Urothelium cell line (cell line): ENCODE measurements around the gene CDK6.
"Not testable (repeated sequence)": the region's sequence is repeated elsewhere in the genome, so short reads cannot be mapped to it uniquely, and the experiment has no call there.

Source experiments
- DNase-seq: peaks from one replicate; pipeline ENCODE4 v3.0.0; 2011; ENCODE audit warnings: low spot score, mixed read lengths
- FAIRE-seq: peaks from 2 replicates; lab custom pipeline; 2011; peaks lifted over from hg19 to GRCh38; lab: Jason Lieb, UNC

The CDK6 gene

DNA sequence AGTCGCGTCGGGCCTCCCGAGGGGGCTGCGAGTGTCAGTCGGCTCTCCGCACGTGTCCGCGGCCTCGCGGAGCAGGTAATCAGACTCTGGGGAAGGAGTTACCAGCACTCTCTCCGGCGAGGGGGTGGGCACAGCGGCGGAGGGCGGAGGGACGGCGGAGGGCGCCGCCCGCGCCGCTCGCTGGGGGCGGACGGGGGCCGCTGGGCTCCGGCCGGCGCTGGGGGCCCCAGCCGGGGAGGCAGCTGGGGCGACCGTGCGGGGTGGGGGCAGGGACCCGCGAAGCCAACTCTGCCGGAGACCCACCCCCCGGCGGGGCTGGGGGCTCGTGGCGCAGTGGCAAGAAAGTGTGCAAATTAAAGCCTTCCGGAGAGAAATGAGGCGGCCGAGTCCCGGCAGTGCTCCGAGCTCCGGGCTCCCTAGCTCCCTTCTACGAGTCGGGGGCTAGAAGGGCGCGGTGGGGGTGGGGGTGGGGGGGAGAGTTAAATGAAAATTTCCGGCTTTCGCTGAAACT, at the start of gene CDK6:
Gene CDK6, minus strand, starts transcription at position 85 of the 511 bp plus-strand sequence. CDS start 3,250 bp downstream, outside the sequence.
- FAIRE-seq = peak; percentile 94
- DNase-seq = peak; percentile 94

DNA sequence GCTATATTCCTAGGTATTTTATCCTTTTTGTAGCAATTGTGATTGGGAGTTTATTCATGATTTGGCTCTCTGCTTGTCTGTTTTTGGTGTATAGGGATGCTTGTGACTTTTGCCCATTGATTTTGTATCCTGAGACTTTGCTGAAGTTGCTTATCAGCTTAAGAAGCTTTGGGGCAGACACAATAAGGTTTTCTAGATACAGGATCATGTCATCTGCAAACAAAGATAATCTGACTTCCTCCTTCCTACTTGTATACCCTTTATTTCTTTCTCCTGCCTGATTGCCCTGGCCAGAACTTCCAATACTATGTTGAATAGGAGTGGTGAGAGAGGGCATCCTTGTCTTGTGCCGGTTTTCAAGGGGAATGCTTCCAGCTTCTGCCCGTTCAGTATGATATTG, 49.7 kb upstream of the CDK6 start:
- not testable (repeated sequence) for DNase-seq, FAIRE-seq

DNA sequence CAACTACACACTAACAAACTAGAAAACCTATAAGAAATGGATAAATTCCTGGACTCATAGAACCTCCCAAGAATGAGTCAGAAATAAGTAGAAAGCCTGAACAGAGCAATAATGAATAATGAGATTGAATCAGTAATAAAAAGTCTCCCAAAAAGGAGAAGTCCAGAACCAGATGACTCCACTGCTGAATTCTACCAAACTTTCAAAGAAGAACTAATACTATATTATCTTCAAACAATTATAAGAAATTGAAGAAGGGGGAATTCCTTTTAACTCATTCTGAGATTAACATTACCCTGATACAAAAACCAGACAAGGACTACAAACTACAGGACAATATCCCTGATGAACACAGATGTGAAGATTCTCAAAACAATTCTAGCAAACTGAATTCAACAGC, 47.8 kb upstream of the CDK6 start:
- DNase-seq = no peak
- no peak for FAIRE-seq

DNA sequence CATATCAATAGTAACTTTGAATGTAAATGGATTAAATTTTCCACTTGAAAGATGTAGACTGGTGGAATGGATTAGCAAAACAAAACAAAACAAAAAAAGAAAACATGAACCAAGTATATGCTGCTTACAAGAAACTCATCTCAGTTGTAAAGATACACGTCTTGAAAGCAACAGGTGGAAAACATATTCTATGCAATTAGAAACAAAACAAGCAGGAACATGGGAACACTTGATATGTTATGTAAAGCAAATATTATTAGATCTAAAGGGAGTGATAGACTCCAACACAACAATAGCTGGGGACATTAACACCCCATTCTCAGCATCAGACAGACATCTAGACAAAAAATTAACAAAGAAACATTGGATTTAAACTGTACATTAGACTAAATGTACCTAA, 46.4 kb upstream of the CDK6 start:
- FAIRE-seq = peak; percentile 87
- DNase-seq = no peak

DNA sequence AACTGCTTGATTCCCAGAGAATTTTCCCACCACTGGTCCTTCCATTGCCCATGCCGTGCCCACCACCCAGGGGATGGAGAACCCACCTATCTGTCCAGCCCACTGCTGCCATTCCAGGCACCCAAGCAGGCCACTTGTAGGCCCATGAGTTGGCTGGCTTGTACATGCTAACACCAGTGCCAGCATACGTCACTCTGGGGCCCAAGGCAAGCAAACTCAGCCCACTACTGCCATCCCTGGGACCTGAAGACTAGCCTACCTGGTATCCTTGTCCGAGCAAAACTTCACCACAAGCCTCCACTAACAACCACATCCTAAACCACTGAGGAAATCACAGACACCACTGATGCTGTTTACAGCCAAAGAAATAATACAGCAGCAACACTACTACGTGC, 44.7 kb upstream of the CDK6 start:
- DNase-seq = no peak
- FAIRE-seq = peak; percentile 30

DNA sequence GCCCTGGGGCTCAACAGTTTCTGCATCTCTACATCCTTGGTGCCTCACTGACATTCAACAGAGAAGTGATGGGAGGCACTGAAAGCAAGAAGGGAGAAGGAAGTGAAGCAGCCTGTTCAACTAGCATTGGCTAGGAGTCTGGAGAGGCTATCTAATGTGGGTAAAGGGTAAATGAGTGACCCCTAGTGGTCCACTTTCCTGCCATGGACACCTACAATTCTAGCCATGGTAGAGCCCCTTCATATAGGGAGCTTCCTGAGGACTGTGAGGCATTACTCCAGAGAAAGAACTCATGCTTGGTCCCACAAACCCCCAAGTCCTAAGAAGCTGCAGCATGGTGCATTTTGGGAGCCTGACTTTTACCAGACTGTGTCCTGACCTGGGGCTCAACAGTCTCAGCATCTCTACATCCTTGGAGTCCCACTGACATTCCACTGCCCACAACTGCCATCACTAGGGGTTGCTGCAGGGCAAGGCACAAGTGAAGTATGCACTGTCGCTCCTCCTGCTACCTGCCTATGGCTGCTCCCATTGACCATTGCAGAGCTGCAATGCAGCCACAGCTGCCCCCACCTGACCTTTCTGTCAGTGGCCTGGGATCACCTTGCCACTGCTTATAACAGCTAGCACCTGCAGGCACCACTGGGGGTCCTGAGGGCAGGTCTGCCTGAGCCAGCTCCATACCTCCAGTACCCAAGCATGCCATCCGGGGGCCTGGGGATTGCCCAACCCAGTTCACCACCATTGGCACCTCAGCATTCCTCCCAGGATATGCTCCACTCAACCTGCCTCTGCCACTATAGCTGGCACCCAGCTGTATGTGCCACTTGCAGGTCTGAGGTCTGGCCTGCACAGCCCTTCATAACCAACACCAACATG, 44.1 kb upstream of the CDK6 start:
- DNase-seq = peak; percentile 16
- peak; percentile 50 for FAIRE-seq

DNA sequence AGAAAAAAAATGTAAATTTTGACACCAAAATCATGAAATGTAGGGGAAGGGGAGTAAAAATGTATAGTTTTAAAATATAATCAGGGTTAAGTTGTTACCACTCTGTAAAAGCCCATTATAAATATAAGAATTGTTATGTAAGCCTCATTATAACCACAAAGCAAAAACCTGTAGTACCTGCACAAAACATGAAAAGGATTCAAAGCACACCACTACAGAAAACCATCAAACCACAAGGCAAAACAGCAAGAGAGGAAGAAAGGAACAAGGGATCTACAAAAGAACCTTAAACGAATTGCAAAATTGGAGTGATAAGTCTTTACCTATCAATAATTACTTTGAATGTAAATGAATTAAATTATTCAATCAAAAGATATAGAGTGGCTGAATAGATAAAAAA, 41.0 kb upstream of the CDK6 start:
- no peak for DNase-seq
- no peak for FAIRE-seq

DNA sequence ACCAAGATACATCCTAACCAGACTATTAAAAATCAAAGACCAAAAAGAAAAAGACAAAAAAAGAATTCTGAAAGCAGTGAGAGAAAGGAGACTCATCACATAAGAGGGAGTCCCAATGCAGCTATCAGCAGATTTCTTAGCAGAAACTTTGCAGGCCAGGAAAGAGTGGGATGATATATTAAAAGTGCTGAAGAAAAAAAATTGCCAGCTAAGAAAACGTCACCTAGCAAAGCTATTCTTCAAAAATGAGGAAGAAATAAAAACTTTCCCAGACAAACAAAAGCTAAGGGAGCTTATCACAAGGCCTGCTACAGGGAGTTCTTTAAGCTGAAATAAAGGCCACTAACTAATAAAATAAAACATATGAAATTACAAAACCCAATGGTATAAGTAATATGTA, 40.5 kb upstream of the CDK6 start:
- no peak for DNase-seq
- no peak for FAIRE-seq

DNA sequence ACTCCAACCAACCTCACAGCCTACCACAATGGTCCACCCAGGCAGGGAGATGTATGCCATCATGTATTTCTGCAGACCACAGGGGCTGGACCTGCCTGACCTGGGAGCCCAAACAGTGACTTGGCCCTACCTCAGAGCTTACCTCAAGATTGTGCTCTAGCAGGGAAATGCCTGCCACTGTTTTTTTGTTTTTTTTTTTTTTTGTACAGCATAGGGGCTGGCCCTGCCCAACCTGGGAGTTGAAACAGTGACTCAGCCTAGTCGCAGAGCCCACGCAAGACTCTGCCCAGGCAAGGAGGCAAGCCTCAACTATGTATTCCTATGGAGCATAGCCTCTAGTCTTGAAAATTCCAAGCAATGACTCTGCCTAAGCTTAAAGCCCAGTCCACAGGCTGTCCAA, 39.3 kb upstream of the CDK6 start:
- FAIRE-seq = peak; percentile 68

DNA sequence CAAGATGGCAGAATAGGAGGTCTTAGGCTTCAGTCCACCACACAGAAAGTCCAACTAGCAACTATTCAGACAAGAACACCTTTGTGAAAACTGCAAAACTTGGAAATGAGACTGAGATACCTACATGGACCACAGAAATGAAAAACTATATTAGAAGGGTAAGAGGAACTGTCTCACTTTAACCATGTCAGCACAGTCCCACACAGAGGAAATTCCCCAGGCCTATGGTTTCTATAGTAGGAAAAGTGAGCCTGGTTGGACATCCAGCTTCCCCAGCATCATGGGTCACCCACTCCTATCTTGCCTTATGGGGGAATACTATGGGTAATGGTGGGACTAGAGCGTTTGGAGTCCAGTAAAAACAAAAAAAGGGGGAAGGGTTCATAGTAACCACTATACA, 38.8 kb upstream of the CDK6 start:
- DNase-seq (no peak), FAIRE-seq (peak; percentile 5)

More for the DNA sequence above, 39.3 kb upstream of the CDK6 start:
- peak; percentile 72 for DNase-seq

DNA sequence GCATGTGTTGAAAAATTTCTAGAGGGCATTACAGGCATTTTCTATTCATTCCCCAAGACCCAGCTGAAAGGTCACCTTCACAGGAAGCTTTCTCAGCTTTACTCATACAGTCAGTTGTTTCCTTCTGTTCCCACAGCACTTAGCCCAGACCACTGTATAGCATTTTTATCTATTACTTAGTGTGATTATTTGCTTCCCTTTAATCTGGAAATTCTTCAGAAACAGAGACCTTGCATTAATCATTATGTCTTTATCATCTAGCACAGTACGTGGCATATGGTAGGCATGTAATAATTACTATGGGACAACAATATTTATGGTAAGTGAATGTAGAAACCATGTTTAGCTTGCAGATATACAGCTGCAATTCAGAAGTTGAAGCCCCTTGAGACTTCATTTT, 38.2 kb upstream of the CDK6 start:
- FAIRE-seq (no peak), DNase-seq (no peak)

DNA sequence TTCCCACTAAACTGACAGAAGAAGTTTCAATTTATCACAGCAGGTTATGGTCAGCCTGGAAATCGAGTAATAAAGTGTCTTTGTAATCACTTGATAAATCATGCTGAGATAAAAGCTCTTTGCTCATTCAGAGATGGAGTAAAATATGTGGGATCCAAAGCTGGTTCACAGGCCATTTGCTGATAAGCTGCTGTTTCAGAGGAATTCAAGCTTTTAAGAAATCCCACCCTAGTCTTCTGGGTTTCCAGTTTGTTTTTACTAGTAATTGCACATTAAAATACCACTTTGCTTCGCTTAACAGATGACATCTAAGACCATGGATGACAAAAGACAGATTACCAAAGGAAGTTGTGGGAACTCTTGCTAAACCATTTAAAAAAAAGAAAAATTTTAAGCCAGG, 37.4 kb upstream of the CDK6 start:
- FAIRE-seq (no peak), DNase-seq (no peak)

DNA sequence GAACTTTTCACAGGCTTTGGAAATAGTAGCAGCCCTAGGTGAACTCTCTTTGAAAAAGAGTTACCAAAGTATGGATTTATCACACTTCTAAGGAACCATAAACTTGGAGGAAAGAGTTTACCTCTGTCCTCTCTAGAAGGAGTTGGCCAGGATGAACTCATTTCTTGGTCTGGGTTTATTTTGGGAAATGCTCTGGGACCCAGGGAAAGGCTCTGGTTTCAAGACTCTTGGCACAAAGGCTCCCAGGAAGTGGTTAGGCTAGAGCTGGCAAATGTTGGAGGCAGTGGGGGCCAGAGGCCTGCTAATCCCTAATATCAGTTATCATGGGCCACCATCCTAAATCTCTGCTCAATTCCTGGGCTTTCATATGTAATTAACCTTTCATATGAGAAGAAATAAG, 36.3 kb upstream of the CDK6 start:
- FAIRE-seq = no peak
- peak; percentile 68 for DNase-seq

DNA sequence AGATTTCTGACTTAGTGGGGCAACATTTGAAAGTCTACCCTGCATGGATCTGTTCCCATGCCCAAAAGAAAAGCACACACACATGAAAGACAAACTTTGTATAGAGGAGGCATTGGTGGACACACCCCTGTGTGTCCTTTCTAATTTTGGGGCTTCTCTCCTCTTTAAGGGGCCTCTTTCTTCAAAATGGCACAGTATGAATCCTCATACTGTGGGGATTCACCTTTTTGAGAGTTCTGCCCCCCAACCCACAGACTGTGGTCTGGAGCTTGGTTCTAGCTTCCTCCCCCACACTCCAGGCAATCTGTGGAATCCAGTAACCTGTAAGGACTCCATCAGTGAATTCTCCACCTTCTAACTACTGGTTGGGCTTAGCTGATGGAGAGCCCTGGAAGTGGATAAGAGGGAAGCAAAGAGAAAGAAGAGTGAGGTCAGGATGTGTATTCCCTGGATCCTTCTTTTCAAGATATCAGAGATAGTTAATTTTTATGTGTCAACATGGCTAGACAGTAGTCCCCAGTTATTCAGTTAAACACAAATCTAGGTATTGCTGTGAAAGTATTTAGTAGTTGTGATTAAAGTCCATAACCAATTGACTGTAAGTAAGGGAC, 32.4 kb upstream of the CDK6 start:
- DNase-seq (no peak), FAIRE-seq (no peak)

DNA sequence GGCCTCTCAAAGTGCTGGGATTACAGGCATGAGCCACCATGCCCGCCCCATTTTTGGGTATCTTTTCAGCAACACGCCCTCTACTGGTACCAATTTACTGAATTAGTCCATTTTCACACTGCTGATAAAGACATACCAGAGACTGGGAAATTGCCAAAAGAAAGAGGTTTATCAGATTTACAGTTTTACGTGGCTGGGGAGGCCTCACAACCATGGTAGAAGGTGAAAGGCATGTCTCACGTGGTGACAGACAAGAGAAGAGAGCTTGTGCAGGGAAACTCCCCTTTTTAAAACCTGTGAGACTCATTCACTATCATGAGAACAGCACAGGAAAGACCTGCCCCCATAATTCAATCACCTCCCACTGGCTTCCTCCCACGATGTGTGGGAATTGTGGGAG, 27.8 kb upstream of the CDK6 start:
- not testable (repeated sequence) for FAIRE-seq, DNase-seq

DNA sequence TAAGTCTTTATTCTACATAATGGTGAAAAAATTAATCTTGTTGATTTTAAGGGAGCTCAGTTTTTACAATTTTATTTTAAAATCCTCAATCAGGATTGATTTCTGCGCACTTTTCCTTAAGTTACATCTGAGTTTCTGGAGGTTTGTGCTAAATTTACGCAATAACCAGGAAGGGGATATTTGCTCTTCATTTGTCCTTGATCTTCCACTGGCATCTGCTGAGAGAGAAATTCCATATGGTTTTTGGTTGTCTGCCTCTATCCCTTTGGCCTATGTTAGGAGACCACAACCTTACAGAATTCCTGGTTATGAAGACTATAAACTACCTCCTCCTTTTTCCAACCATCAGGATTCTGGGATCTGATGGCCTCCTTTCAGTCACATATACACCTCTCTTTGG, 20.1 kb upstream of the CDK6 start:
- no peak for FAIRE-seq

DNA sequence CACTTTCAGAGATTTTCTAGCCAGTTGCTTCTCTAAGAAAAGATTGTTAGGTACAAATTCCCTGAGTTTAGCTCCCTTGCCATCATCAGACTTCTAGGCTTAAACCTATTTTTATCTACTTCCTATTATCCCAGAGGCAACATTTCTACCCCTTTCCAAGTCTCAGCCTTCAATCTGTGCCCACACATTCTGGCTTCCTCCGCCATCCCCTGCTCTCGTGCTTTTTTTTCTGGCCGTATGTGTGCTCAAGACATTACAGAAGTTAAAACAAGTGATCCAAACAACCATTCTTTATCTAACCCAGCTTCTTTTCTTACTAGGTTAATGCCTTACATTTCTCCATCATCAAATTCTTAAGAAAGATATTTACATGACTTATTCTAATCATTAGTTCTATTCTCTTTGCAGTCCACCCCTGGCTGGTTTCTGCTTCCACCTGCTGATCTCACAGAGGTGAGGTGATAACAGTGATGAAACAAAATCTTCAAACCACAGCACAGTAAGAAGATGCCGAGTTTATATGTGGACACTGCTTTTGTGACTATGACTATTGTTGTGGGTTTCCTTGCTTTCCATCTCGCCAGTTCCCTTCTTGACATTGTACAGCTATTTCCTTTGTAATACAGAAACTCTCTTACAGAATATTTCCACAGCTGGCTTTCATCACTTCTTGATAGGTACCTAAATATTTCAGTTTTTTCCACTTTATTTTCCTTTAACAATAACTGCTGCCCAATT, 18.3 kb upstream of the CDK6 start:
- FAIRE-seq = no peak
- DNase-seq = no peak

More for the DNA sequence above, 20.1 kb upstream of the CDK6 start:
- DNase-seq = no peak

DNA sequence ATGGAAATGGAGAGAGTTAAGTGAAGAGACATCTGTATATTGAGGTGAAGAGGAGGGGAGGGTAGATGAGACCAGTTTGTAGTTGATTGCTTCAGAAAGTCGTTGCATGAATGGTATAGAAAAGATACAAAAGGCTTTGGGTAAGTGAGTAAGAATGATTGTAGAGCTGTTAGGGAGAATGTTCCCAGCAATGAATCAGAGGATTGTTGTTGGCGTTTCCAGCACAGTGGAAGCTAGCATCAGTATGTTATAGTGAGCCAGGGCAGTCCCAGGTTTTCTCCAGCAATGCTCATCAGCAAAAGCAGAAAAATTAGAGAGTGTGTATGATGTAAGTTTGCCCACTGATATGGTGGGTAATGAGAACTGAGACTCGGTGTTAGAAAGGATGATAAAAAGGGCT, 15.4 kb upstream of the CDK6 start:
- FAIRE-seq (no peak), DNase-seq (no peak)

DNA sequence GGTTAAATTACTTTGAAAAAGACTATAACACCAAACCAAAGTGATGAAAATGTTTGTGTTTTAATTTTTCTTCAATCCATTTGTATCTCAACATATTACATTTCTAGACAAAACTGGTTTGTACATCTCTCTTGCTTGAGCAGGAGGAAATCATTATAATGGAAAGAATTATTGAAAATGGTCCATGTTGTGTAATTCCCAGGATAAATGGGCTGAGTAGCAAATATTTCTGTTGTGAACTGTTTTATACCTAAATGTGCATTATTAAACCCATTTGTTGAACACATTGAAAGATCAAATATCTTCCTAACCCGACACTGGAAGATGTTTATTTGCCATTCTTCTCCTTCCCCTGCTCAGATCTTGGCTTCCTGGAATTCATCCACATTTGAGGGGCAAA, 14.1 kb upstream of the CDK6 start:
- FAIRE-seq (no peak), DNase-seq (no peak)

DNA sequence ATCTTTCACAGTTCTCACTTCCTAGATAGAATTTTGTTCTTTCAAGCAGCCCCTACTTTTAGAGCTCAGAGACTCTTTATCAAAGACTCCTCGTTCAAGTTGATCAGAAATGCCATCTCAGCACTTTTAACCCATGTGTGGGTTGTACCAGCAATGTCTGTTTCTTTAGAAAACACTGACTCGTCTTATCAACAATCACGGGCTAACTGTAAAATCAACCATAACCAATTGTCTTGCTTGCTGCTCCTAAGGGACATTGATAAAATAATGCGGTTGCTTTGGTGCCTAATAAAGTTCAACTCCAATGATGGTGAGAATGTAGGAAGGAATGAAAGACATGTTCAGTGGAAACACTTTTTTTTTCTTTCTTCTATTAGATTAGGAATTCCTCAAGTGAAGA, 12.9 kb upstream of the CDK6 start:
- FAIRE-seq (no peak), DNase-seq (no peak)

DNA sequence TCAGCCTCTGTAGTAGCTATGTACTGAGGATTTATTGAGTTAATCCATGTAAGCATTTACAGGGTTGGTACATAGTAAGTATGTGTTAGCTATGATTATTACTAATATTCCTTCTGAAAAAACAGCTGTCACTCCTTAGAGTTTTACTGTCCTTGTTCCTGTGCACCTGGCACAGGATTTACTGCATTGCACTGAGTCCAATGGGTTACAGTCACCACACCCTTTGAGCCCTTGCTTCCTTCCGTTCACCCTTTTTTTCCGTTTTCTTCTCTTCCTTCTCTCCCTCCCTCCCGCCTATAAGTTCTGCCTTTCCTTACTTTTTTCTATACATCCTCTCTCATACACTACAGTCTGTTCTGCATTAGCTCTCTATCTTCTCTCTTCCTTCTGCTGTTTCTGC, 12.5 kb upstream of the CDK6 start:
- FAIRE-seq (no peak), DNase-seq (no peak)
